Smooth muscle cell (in vitro differentiated cells): ENCODE results near the gene SLC12A2. TPM values are rescaled to one million over a fixed set of nuclear protein-coding genes. Genes with fewer than 3 reads are reported as not detected.

Experiments used
- DNase-seq: peaks from one replicate; lab custom pipeline; 2025; ENCODE audit not compliant: unreplicated experiment; lab: John Stamatoyannopoulos, UW
- H2AFZ ChIP-seq: fragments of 200-600 bp; sonication (generic); 2 replicates; pipeline ENCODE4 v1.6.0; 2016; ENCODE audit warnings: antibody characterized with exemption, low read depth, mild to moderate bottlenecking
- H3F3A ChIP-seq: fragments of 200-600 bp; sonication (generic); 2 replicates; pipeline ENCODE4 v1.6.0; 2017; ENCODE audit warnings: antibody characterized with exemption, low read depth
- H3K27ac ChIP-seq: fragments of 200-600 bp; sonication (generic); 2 replicates; pipeline ENCODE4 v1.5.1; 2016; ENCODE audit warnings: low read depth, mild to moderate bottlenecking
- H3K27me3 ChIP-seq: fragments of 200-600 bp; sonication (generic); 2 replicates; pipeline ENCODE4 v1.6.1; 2016; ENCODE audit warnings: low read depth, mild to moderate bottlenecking
- H3K36me3 ChIP-seq: fragments of 200-600 bp; sonication (generic); 2 replicates; pipeline ENCODE4 v1.5.1; 2016; ENCODE audit warnings: low read depth
- H3K4me1 ChIP-seq: fragments of 200-600 bp; sonication (generic); 2 replicates; pipeline ENCODE4 v1.5.1; 2016; ENCODE audit warnings: low read depth
- H3K4me2 ChIP-seq: fragments of 200-600 bp; sonication (generic); 2 replicates; pipeline ENCODE4 v1.6.0; 2016; ENCODE audit warnings: mild to moderate bottlenecking
- H3K4me3 ChIP-seq: fragments of 200-600 bp; sonication (generic); 2 replicates; pipeline ENCODE4 v1.5.1; 2016; ENCODE audit warnings: mild to moderate bottlenecking
- H3K79me2 ChIP-seq: fragments of 200-600 bp; sonication (generic); 2 replicates; pipeline ENCODE4 v1.6.0; 2016; ENCODE audit warnings: low read depth, mild to moderate bottlenecking
- H3K9ac ChIP-seq: fragments of 200-600 bp; sonication (generic); 2 replicates; pipeline ENCODE4 v1.6.0; 2016; ENCODE audit warnings: low read depth
- H3K9me3 ChIP-seq: fragments of 200-600 bp; sonication (generic); replicated peaks from 2 replicates; pipeline ENCODE4 v1.5.1; 2016; ENCODE audit warnings: low read depth
- H4K20me1 ChIP-seq: fragments of 200-600 bp; sonication (generic); 2 replicates; pipeline ENCODE4 v1.6.0; 2016; ENCODE audit warnings: low read depth
- WGBS: methylation state at CpG from one replicate; pipeline ENCODE4 v1.1.7; 2016; ENCODE audit warnings: low lambda C conversion rate; 5-methylcytosine and 5-hydroxymethylcytosine counted together
- polyA plus RNA-seq: library from polyadenylated mRNA; unstranded; fragments of >200 nt; fragmentation: Nextera tagmentation; extraction: Ambion mirVana; gene quantifications from 2 replicates; pipeline ENCODE4 v1.2.1, GENCODE V29; 2016
- total RNA-seq: library from RNA; depleted of rRNA; stranded (reverse); fragments of >200 nt; gene quantifications from 2 replicates; pipeline ENCODE4 v1.2.3, GENCODE V29; 2014
- TF ChIP-seq, protein P1 (sequence below): fragments of 200-600 bp; sonication (generic); IDR thresholded peaks from 2 replicates; pipeline ENCODE4 v1.5.1; 2017; ENCODE audit warnings: borderline replicate concordance, mild to moderate bottlenecking, antibody characterized with exemption; ENCODE audit not compliant: insufficient read depth, poor library complexity, severe bottlenecking

Gene SLC12A2
- total and polyA plus RNA-seq, 2 experiments from 2014 or later, result 5.5 to 17.2 TPM

DNA sequence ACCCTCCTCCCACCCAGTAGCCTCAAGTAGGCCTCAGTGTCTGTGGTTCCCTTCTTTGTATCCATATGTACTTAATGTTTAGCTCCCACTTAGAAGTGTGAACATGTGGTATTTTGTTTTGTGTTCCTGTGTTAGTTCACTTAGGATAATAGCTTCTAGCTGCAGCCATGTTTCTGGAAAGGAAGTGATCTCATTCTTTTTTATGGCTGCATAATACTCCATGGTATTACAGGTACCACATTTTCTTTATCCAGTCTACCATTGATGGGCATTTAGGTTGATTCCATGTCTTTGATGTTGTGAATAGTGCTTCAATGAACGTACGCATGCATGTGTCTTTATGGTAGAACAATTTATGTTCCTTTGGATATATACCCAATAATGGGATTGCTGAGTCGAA, 74.8 kb downstream of the SLC12A2 start:
- Histone ChIP-seq H3K79me2 (no peaks in the 10 kb centered on the region), H3K4me3 (no peak overlapping the region), H3K4me2 (no peak overlapping the region), H3K27me3 (no peaks in the 10 kb centered on the region), H3K9me3 (no peaks in the 10 kb centered on the region), H3K36me3 (peaks cover 9% of the 10 kb centered on the region), H3K4me1 (no peaks in the 10 kb centered on the region), H3K9ac (no peak overlapping the region), H2AFZ (no peak overlapping the region), H3F3A (no peaks in the 10 kb centered on the region), H4K20me1 (no peaks in the 10 kb centered on the region), H3K27ac (no peak overlapping the region)
- 70% methylated on average over 3 of the region's 3 CpGs for WGBS
- TF ChIP-seq, protein P1, sequence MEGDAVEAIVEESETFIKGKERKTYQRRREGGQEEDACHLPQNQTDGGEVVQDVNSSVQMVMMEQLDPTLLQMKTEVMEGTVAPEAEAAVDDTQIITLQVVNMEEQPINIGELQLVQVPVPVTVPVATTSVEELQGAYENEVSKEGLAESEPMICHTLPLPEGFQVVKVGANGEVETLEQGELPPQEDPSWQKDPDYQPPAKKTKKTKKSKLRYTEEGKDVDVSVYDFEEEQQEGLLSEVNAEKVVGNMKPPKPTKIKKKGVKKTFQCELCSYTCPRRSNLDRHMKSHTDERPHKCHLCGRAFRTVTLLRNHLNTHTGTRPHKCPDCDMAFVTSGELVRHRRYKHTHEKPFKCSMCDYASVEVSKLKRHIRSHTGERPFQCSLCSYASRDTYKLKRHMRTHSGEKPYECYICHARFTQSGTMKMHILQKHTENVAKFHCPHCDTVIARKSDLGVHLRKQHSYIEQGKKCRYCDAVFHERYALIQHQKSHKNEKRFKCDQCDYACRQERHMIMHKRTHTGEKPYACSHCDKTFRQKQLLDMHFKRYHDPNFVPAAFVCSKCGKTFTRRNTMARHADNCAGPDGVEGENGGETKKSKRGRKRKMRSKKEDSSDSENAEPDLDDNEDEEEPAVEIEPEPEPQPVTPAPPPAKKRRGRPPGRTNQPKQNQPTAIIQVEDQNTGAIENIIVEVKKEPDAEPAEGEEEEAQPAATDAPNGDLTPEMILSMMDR, result no peak
- no peak for DNase-seq

DNA sequence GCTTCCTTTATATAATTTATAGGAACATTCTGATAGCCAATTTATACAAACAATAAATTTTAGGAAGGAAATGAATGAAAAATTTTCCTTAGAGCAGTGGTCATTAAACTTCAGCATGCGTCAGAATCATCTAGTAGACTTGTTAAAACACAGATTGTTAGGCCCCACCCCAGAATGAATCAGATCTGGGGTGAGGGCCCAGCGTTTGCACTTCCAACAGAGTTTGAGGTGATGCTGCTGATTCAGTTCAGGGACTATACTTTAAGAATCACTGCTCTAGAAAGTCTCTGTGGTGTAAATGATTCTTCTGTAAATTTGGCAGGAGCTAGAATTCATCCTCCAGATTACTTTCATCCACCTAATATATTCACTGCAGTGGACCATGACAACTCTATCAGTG, 80.4 kb downstream of the SLC12A2 start:
- no peak overlapping the region for H3K27ac ChIP-seq
- no peaks in the 10 kb centered on the region for H3K9me3 ChIP-seq
- DNase-seq, result no peak
- TF ChIP-seq, protein P1, result no peak
- no peak overlapping the region for H3K9ac ChIP-seq
- H3K27me3 ChIP-seq, result no peaks in the 10 kb centered on the region
- no peaks in the 10 kb centered on the region for H4K20me1 ChIP-seq
- 76% methylated on average over 2 of the region's 2 CpGs for WGBS
- H3K4me1 ChIP-seq, result no peaks in the 10 kb centered on the region
- H3K4me3 ChIP-seq, result no peak overlapping the region
- H3K4me2 ChIP-seq, result no peak overlapping the region
- H3K79me2 ChIP-seq, result no peaks in the 10 kb centered on the region
- no peaks in the 10 kb centered on the region for H3F3A ChIP-seq
- no peak overlapping the region for H2AFZ ChIP-seq
- H3K36me3 ChIP-seq, result peaks cover 5% of the 10 kb centered on the region

DNA sequence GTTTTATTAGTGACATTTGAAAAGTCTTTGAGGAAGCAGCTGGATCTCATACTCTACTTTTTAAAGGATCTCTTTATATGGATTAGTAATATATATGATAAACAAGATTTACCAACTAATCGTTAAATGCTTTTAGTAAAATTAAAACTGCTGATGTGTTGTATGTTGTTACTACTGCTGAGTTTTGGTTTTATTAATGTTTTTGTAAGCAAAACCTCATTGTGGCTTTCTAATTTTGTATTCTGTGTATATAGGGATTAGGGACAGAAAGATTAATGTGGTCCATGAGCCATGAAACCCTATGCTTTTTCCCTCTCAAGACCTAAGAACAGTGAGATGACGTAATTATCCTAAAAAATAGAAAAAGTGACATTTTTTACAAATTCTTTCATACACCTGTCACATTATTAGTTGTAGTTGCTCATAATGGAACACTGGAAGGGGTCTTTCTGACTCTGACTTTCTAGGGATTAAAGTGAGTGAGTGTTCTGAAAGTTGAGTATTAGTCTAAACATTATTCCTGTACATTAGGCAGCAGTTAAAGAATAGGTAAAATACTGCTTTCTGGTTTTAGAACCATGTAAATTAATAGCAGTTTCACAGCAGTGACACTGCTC, 85.9 kb downstream of the SLC12A2 start:
- no peaks in the 10 kb centered on the region for H3K4me1 ChIP-seq
- no peaks in the 10 kb centered on the region for H4K20me1 ChIP-seq
- H3K27me3 ChIP-seq, result no peaks in the 10 kb centered on the region
- H3K79me2 ChIP-seq, result no peaks in the 10 kb centered on the region
- H3F3A ChIP-seq, result no peaks in the 10 kb centered on the region
- no peak overlapping the region for H3K4me2 ChIP-seq
- H3K36me3 ChIP-seq, result no peaks in the 10 kb centered on the region
- H3K4me3 ChIP-seq, result no peak overlapping the region
- no peak overlapping the region for H3K9ac ChIP-seq
- no peak overlapping the region for H3K27ac ChIP-seq
- TF ChIP-seq, protein P1, result no peak
- H3K9me3 ChIP-seq, result no peaks in the 10 kb centered on the region
- 78% methylated on average over 2 of the region's 2 CpGs for WGBS
- no peak for DNase-seq
- no peak overlapping the region for H2AFZ ChIP-seq

DNA sequence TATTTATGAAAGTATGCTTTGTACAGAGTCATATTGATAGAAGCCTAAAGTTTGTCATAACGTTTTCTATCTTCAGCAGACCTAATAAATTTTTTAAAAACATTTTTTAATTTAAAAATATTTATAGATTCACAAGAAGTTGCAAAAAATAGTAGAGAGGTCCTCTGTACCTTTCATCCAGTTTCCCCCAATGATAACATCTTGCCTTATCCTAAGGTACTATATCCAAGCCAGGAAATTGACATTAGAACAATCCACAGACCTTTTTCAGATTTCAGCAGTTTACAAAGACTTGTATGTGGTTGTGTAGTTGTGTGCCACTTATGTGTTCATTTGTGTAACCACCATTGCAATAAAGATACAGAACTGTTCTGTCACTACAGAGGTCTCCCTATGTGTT, 88.5 kb downstream of the SLC12A2 start:
- Histone ChIP-seq H3F3A (no peaks in the 10 kb centered on the region), H3K27ac (no peak overlapping the region), H3K27me3 (no peaks in the 10 kb centered on the region), H3K9me3 (no peaks in the 10 kb centered on the region), H3K4me3 (no peak overlapping the region), H4K20me1 (no peaks in the 10 kb centered on the region), H3K79me2 (no peaks in the 10 kb centered on the region), H3K36me3 (no peaks in the 10 kb centered on the region), H3K9ac (no peak overlapping the region), H3K4me2 (no peak overlapping the region), H3K4me1 (no peaks in the 10 kb centered on the region), H2AFZ (no peak overlapping the region)
- no peak for DNase-seq
- TF ChIP-seq, protein P1, result no peak
- WGBS, result 92% methylated on average over 1 of the region's 1 CpG
